Testis (tissue), 2 donors: ENCODE measurements around the gene ZNF618.

Experiments used
- POLR2A ChIP-seq: fragments of 450-650 bp; IDR thresholded peaks from one replicate; pipeline ENCODE4 v1.6.1; 2017; ENCODE audit warnings: antibody characterized with exemption, mild to moderate bottlenecking, moderate library complexity
- TF ChIP-seq, protein P1 (sequence below), 3 experiments: fragments of 450-650 bp in 2 of 3; fragments of 200-600 bp in 1 of 3; sonication (generic) in 1 of 3; IDR thresholded peaks; one replicate each; pipeline ENCODE4 v1.5.1; 2016 to 2019; ENCODE audit warnings: antibody characterized with exemption in 3 of 3, mild to moderate bottlenecking in 2 of 3, moderate library complexity in 1 of 3

DNA sequence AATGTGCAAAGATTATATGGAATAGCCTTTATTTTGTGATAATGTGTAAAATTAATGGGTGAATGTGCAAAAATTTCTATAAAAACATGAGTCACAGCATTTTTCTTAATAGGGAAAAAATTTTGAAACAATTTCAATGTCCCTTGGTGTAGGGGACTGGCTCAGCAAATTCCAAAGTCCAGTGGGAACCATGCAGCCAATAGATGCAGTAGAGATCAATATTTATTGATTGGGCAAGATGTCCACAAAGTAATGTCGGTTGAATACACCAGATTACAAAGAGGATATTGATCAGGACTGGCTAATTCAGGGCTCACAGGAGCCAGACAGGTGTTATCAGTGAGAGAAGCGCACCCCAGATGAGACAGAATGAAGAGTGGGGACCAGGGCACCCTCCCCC is 139.5 kb downstream of the ZNF618 start:
- no peak for TF ChIP-seq POLR2A
- TF ChIP-seq, protein P1, sequence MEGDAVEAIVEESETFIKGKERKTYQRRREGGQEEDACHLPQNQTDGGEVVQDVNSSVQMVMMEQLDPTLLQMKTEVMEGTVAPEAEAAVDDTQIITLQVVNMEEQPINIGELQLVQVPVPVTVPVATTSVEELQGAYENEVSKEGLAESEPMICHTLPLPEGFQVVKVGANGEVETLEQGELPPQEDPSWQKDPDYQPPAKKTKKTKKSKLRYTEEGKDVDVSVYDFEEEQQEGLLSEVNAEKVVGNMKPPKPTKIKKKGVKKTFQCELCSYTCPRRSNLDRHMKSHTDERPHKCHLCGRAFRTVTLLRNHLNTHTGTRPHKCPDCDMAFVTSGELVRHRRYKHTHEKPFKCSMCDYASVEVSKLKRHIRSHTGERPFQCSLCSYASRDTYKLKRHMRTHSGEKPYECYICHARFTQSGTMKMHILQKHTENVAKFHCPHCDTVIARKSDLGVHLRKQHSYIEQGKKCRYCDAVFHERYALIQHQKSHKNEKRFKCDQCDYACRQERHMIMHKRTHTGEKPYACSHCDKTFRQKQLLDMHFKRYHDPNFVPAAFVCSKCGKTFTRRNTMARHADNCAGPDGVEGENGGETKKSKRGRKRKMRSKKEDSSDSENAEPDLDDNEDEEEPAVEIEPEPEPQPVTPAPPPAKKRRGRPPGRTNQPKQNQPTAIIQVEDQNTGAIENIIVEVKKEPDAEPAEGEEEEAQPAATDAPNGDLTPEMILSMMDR (IDR thresholded peaks at IDR 0.05) = no peak
